K562 (cell line): ENCODE measurements around the gene RINL. TPM values are rescaled to one million over a fixed set of nuclear protein-coding genes. Genes with fewer than 3 reads are reported as not detected.

Source experiments
- ARHGAP35 ChIP-seq: fragments of 450-650 bp; IDR thresholded peaks from 2 replicates; pipeline ENCODE4 v1.6.1; 2018; ENCODE audit not compliant: partially characterized antibody
- C11orf30 ChIP-seq: fragments of 450-650 bp; IDR thresholded peaks from 2 replicates; pipeline ENCODE4 v1.6.1; 2016; ENCODE audit warnings: low read depth, mild to moderate bottlenecking
- ETS1 ChIP-seq: conservative IDR thresholded peaks from 2 replicates; pipeline ENCODE4 v1.6.1; 2011; ENCODE audit warnings: low read depth, mild to moderate bottlenecking, low read length; ENCODE audit not compliant: control insufficient read depth
- ILF3 ChIP-seq: fragments of 450-650 bp; IDR thresholded peaks from 2 replicates; pipeline ENCODE4 v1.6.1; 2018; ENCODE audit warnings: antibody characterized with exemption, mild to moderate bottlenecking, moderate library complexity, borderline replicate concordance
- MAFF ChIP-seq: IDR thresholded peaks from 2 replicates; pipeline ENCODE4 v1.6.1; 2012; ENCODE audit warnings: low read length, improper control_type of control experiment
- NFIX ChIP-seq: fragments of 250-450 bp; sonication (Bioruptor Pico); IDR thresholded peaks from 2 replicates; pipeline ENCODE4 v1.4.0; 2020; ENCODE audit warnings: low read depth, mild to moderate bottlenecking, moderate library complexity
- NR3C1 ChIP-seq: sonication (generic); formaldehyde crosslinking; IDR thresholded peaks from 2 replicates; pipeline ENCODE4 v1.8.1; 2022; ENCODE audit warnings: missing genetic modification reagents
- POLR2G ChIP-seq: fragments of 200-400 bp; formaldehyde crosslinking; IDR thresholded peaks from 2 replicates; pipeline ENCODE4 v1.6.1; 2017; ENCODE audit warnings: low read depth, mild to moderate bottlenecking, antibody characterized with exemption, low read length, moderate library complexity
- PURB ChIP-seq: sonication (generic); formaldehyde crosslinking; IDR thresholded peaks from 2 replicates; pipeline ENCODE4 v1.9.0; 2021; ENCODE audit warnings: low read depth, mild to moderate bottlenecking, missing genetic modification reagents
- RERE ChIP-seq: sonication (generic); formaldehyde crosslinking; IDR thresholded peaks from 2 replicates; pipeline ENCODE4 v1.8.0; 2023; ENCODE audit warnings: missing genetic modification reagents, mild to moderate bottlenecking, borderline replicate concordance
- SIN3A ChIP-seq, 2 experiments: fragments of 150-350 bp in 1 of 2; IDR thresholded peaks; 2 replicates each; pipeline ENCODE4 v1.6.1; 2011 to 2016; ENCODE audit warnings: borderline replicate concordance in 2 of 2, low read depth in 2 of 2, low read length in 2 of 2, mild to moderate bottlenecking in 2 of 2, moderate library complexity in 2 of 2; ENCODE audit not compliant: control insufficient read depth in 1 of 2
- TAF15 ChIP-seq: fragments of 200-400 bp; formaldehyde crosslinking; IDR thresholded peaks from 2 replicates; pipeline ENCODE4 v1.6.1; 2017; ENCODE audit warnings: mild to moderate bottlenecking, low read depth, low read length, moderate library complexity
- ZC3H11A ChIP-seq: IDR thresholded peaks from 2 replicates; pipeline ENCODE4 v1.6.1; 2012; ENCODE audit warnings: low read depth, low read length, improper control_type of control experiment
- ZEB2 ChIP-seq: fragments of 450-650 bp; IDR thresholded peaks from 2 replicates; pipeline ENCODE4 v1.6.1; 2016
- ZNF134 ChIP-seq: fragments of 250-450 bp; sonication (Bioruptor Pico); conservative IDR thresholded peaks from 2 replicates; pipeline ENCODE4 v1.4.0; 2020
- ZNF184 ChIP-seq: sonication (generic); formaldehyde crosslinking; IDR thresholded peaks from 2 replicates; pipeline ENCODE4 v1.5.0; 2020; ENCODE audit warnings: missing genetic modification reagents
- ZNF311 ChIP-seq: fragments of 250-450 bp; sonication (Bioruptor Pico); IDR thresholded peaks from 2 replicates; pipeline ENCODE4 v1.4.0; 2020; ENCODE audit warnings: mild to moderate bottlenecking, moderate library complexity
- ZNF75A ChIP-seq: fragments of 450-650 bp; formaldehyde crosslinking; IDR thresholded peaks from 2 replicates; pipeline ENCODE4 v1.4.0; 2020; ENCODE audit warnings: mild to moderate bottlenecking
- ZNF830 ChIP-seq: fragments of 250-450 bp; sonication (Bioruptor Pico); IDR thresholded peaks from 2 replicates; pipeline ENCODE4 v1.5.0; 2021; ENCODE audit warnings: mild to moderate bottlenecking
- polyA plus RNA-seq, 8 experiments: library from polyadenylated mRNA; depleted of rRNA in 4 of 8; stranded (reverse) in 5 of 8; unstranded in 3 of 8; fragments of >200 nt; fragmentation: Nextera tagmentation in 2 of 8; fragmentation: Illumina TruSeq in 1 of 8; extraction: Ambion mirVana in 2 of 8; extraction: Trizol in 1 of 8; gene quantifications; 2 replicates each; pipeline versions ENCODE4 v1.2.1 to v1.2.3, GENCODE V29; 2011 to 2014; ENCODE audit warnings: inconsistent platforms in 1 of 8, missing spikeins in 1 of 8
- total RNA-seq, 7 experiments: library from RNA; depleted of rRNA in 6 of 7; stranded (reverse); fragments of >200 nt in 6 of 7; fragmentation: Illumina TruSeq in 2 of 7; extraction: Trizol in 2 of 7; gene quantifications; 2 replicates each; pipeline versions ENCODE4 v1.2.1 to v1.2.3, GENCODE V29; 2011 to 2021; ENCODE audit warnings: low replicate concordance in 1 of 7
- TF ChIP-seq, protein P1 (sequence below): fragments of 250-450 bp; sonication (Bioruptor Pico); IDR thresholded peaks from 2 replicates; pipeline ENCODE4 v1.5.0; 2021; ENCODE audit warnings: mild to moderate bottlenecking, borderline replicate concordance

The RINL gene
- total and polyA plus RNA-seq, 9 of the 15 experiments (the other 6 are each of a cell fraction or from before 2014, with no cell fraction given) = 0.82 to 10.9 (median 4.9) TPM

- TF ChIP-seq RERE (CRISPR knock-in tag) (no peak), ETS1 (no peak), ZNF311 (no peak), SIN3A (IDR thresholded peaks at IDR 0.05; ENCODE audit: borderline replicate concordance in 2 of 2, control insufficient read depth in 1 of 2, low read depth in 2 of 2, low read length in 2 of 2) (no peak), ILF3 (no peak), POLR2G (no peak), PURB (CRISPR knock-in tag) (no peak), NFIX (no peak), ZC3H11A (no peak), ARHGAP35 (no peak), NR3C1 (CRISPR knock-in tag) (no peak), ZNF184 (CRISPR knock-in tag) (no peak), ZNF830 (CRISPR knock-in tag) (no peak), ZEB2 (no peak), ZNF134 (no peak), TAF15 (no peak), MAFF (peak; percentile 64), ZNF75A (CRISPR knock-in tag) (no peak), C11orf30 (peak; percentile 63)
- TF ChIP-seq, protein P1, sequence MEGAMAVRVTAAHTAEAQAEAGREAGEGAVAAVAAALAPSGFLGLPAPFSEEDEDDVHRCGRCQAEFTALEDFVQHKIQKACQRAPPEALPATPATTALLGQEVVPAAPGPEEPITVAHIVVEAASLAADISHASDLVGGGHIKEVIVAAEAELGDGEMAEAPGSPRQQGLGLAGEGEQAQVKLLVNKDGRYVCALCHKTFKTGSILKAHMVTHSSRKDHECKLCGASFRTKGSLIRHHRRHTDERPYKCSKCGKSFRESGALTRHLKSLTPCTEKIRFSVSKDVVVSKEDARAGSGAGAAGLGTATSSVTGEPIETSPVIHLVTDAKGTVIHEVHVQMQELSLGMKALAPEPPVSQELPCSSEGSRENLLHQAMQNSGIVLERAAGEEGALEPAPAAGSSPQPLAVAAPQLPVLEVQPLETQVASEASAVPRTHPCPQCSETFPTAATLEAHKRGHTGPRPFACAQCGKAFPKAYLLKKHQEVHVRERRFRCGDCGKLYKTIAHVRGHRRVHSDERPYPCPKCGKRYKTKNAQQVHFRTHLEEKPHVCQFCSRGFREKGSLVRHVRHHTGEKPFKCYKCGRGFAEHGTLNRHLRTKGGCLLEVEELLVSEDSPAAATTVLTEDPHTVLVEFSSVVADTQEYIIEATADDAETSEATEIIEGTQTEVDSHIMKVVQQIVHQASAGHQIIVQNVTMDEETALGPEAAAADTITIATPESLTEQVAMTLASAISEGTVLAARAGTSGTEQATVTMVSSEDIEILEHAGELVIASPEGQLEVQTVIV (CRISPR knock-in tag) = no peak
These were observed 47.9 kb downstream of the RINL start (continued) for GRCh38 chr19:38830039-38830733.
